Measurements from ENCODE around the gene KRTAP10-9.
"Not testable (repeated sequence)": the region's sequence is repeated elsewhere in the genome, so short reads cannot be mapped to it uniquely, and the experiment has no call there.

KRTAP10-9 gene, protein sequence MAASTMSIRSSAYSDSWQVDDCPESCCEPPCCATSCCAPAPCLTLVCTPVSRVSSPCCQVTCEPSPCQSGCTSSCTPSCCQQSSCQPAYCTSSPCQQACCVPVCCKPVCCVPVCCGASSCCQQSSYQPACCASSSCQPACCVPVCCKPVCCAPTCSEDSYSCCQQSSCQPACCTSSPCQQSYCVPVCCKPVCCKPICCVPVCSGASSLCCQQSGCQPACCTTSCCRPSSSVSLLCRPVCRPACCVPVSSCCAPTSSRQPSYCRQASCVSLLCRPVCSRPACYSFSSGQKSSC

DNA sequence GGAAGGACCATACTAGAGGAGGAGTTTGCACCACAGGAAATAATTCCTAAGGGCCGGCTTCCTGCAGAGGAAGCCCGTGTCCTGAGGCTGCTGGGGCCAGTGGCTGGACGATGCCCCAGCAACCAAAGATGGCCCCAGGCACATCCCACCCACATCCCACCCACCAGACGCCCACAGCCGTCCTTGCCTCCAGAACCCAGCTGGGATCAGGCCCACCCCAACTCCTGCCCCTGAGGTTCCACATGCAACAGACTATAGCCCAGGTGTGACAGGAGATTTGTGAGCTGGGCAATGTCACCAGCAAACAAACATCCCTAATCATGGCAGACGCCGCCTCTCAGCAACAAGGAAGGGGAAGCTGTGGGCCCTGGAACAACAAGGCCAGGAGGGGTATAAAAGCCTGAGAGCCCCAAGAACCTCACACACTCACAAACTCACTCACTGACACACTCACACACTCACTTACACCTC, at the start of gene KRTAP10-9:
TSS of gene KRTAP10-9 (plus strand) at position 421 of the 471 bp plus-strand sequence. CDS start 79 bp downstream, outside the sequence.
- Mint-ChIP-seq H3K36me3 (ENCODE audit: low read depth) (peaks cover 26% of the 10 kb centered on the region), H3K4me1 (no peaks in the 10 kb centered on the region), H3K4me3 (no peak within 1 kb of the TSS), H3K27ac (no peak within 1 kb of the TSS), H3K27me3 (ENCODE audit: low read depth) (peaks cover 21% of the 10 kb centered on the region), H3K9me3 (peaks cover 49% of the 10 kb centered on the region)
- TF ChIP-seq, protein P1, sequence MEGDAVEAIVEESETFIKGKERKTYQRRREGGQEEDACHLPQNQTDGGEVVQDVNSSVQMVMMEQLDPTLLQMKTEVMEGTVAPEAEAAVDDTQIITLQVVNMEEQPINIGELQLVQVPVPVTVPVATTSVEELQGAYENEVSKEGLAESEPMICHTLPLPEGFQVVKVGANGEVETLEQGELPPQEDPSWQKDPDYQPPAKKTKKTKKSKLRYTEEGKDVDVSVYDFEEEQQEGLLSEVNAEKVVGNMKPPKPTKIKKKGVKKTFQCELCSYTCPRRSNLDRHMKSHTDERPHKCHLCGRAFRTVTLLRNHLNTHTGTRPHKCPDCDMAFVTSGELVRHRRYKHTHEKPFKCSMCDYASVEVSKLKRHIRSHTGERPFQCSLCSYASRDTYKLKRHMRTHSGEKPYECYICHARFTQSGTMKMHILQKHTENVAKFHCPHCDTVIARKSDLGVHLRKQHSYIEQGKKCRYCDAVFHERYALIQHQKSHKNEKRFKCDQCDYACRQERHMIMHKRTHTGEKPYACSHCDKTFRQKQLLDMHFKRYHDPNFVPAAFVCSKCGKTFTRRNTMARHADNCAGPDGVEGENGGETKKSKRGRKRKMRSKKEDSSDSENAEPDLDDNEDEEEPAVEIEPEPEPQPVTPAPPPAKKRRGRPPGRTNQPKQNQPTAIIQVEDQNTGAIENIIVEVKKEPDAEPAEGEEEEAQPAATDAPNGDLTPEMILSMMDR (IDR thresholded peaks at IDR 0.05; ENCODE audit: unreplicated experiment in 3 of 3), result no peak

DNA sequence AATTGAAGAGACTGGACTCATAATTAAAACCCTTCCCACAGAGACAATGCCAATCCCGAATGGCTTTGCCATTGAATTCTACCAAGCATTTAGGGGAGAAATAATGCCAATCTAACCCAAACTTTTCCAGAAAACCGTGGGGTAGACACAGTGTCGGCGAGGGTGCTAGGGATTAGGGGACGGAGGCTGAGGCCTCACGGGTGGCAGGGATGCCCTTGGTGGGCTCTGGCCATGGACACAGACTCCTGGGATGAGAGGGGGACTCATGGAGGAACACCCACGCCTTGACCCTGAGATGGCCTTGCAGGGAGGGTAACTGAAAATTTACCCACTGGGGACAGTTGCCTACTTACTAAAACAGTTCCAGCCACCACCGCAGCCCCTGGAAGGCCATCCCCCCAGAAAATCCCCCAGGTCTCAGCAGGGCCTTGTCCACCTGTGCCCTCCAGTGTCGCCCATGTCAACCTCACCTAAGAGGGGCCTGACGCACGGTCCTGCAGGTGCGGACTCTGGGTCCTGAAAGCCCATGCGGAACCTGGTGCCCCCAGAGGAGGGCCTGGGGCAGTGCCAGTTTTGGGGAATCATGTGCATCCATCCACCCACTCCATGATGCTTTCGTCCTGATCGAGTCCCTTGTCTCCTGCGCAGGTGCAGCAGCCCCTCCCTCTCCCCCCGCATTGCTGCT, 48.4 kb upstream of the KRTAP10-9 start:
- Mint-ChIP-seq H3K4me3 (no peak overlapping the region), H3K27me3 (ENCODE audit: low read depth) (peaks cover 20% of the 10 kb centered on the region), H3K27ac (no peak overlapping the region), H3K9me3 (peaks cover 47% of the 10 kb centered on the region), H3K36me3 (ENCODE audit: low read depth) (peaks cover 4% of the 10 kb centered on the region), H3K4me1 (no peaks in the 10 kb centered on the region)
- TF ChIP-seq, protein P1 (IDR thresholded peaks at IDR 0.05; ENCODE audit: unreplicated experiment in 3 of 3), result no peak

DNA sequence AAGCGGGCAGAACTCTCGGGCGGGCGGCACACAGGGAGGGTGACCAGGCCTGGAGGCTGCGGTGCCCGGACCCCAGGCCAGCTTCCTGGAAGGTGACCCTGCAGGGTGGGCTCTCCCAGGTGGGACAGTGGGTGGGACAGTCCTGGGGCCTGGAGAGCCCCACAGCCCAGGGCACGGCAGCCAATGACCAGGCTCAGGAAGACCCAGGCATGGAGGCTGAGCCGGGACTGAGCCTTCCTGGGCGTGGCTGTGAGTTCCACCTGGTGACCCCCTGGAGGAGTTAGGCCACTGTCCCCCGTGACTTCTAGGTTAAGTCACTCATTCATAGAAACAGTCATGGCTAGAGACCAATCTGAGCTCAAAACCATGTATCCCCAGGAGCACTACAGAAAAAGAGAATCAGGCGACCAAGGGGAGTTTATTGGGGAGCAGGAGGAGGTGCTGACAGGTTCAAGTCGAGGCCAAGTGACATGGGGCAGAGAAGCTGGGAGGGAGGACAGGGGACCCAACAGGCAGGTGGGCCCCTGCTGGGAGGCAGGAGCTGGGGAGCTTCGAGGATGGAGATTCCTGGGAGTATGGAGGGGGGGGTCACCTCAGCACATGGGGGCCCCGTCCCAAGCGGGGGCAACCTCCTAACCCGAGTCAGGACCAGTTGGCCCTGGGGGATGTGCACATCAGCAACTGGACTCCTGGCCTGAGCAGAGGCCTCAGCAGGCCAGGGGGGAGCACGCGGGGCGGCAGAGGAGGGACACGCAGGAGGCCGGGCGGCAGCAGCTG, 47.6 kb upstream of the KRTAP10-9 start:
- peaks cover 4% of the 10 kb centered on the region for H3K36me3 Mint-ChIP-seq (ENCODE audit: low read depth)
- H3K4me3 Mint-ChIP-seq, result no peak overlapping the region
- TF ChIP-seq, protein P1 (IDR thresholded peaks at IDR 0.05; ENCODE audit: unreplicated experiment in 3 of 3), result no peak
- H3K4me1 Mint-ChIP-seq, result no peaks in the 10 kb centered on the region
- H3K27me3 Mint-ChIP-seq (ENCODE audit: low read depth), result peaks cover 20% of the 10 kb centered on the region
- H3K27ac Mint-ChIP-seq, result no peak overlapping the region
- peaks cover 47% of the 10 kb centered on the region for H3K9me3 Mint-ChIP-seq

DNA sequence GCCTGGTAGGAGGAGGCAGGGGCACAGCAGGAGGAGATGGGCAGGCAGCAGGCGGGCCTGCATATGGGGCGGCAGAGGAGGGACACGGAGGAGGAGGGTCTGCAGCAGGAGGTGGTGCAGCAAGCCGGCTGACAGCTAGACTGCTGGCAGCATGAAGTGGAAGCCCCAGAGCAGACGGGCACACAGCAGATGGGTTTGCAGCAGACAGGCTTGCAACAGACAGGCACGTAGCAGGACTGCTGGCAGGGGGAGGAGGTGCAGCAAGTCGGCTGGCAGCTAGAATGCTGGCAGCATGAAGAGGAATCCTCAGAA, 47.1 kb upstream of the KRTAP10-9 start:
- Mint-ChIP-seq H3K27ac (no peak overlapping the region), H3K36me3 (ENCODE audit: low read depth) (peaks cover 4% of the 10 kb centered on the region), H3K9me3 (peaks cover 47% of the 10 kb centered on the region), H3K27me3 (ENCODE audit: low read depth) (peaks cover 20% of the 10 kb centered on the region), H3K4me1 (no peaks in the 10 kb centered on the region), H3K4me3 (no peak overlapping the region)
- TF ChIP-seq, protein P1 (IDR thresholded peaks at IDR 0.05; ENCODE audit: unreplicated experiment in 3 of 3), result no peak

DNA sequence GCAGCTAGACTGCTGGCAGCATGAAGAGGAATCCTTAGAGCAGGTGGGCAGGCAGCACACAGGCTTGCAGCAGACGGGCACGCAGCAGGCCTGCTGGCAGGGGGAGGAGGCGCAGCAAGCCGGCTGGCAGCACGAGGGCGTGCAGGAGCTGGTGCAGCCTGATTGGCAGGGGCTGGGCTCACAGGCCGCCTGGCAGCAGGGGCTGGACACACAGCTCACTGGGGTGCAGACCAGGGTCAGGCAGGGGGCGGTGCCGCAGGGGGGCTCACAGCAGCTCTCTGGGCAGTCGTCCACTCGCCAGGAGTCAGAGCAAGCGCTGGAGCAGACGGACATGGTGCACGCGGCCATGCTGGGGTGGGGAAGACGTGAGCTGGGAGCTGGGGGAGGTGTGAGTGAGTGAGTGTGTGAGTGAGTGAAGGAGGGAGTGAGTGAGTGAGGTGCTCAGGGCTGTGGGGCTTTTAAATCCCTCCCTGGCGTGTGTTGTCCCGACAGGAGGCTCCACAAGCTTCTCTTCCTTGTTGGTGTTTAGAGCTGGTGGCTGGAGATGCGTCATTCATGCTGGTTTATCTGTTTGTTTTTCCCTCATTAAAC, 46.6 kb upstream of the KRTAP10-9 start, which contains the start of gene KRTAP10-5:
TSS of gene KRTAP10-5 (minus strand) at position 374 of the 591 bp plus-strand sequence. CDS start at position 348, 26 bp downstream.
- Mint-ChIP-seq H3K27me3 (ENCODE audit: low read depth) (peaks cover 22% of the 10 kb centered on the region), H3K9me3 (peaks cover 49% of the 10 kb centered on the region)
- not testable (repeated sequence) for H3K4me1 Mint-ChIP-seq; H3K4me3 Mint-ChIP-seq; H3K27ac Mint-ChIP-seq; H3K36me3 Mint-ChIP-seq (ENCODE audit: low read depth)

DNA sequence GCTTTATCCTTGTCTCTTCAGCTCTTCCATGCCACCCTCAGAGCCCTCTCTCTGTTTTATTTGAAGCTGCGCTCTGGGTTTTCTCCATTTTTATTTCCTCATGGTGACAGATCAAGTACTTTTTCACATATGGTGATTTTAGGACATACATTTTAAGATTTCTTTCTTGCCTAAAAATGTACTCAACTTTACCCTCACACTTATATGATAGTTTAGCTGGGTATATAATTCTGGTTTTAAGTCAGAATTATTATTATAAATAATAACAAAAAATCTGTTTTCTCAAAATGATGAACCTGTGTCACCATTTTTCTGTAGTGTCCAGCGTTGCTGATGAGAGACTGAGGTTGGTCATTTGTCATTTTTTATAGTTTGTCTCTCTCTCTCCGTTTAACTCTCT, 45.7 kb upstream of the KRTAP10-9 start:
- no peaks in the 10 kb centered on the region for H3K4me1 Mint-ChIP-seq
- peaks cover 4% of the 10 kb centered on the region for H3K36me3 Mint-ChIP-seq (ENCODE audit: low read depth)
- H3K27me3 Mint-ChIP-seq (ENCODE audit: low read depth), result peaks cover 21% of the 10 kb centered on the region
- H3K9me3 Mint-ChIP-seq, result peaks cover 43% of the 10 kb centered on the region
- no peak overlapping the region for H3K4me3 Mint-ChIP-seq
- H3K27ac Mint-ChIP-seq, result no peak overlapping the region
- TF ChIP-seq, protein P1 (IDR thresholded peaks at IDR 0.05; ENCODE audit: unreplicated experiment in 3 of 3), result no peak
